ENCODE data around the gene FOXF1. TPM values are rescaled to one million over a fixed set of nuclear protein-coding genes. Genes with fewer than 3 reads are reported as not detected.

FOXF1 gene
- total RNA-seq, 8 experiments from 2014 or later = 0.05 to 0.71 (median 0.17) TPM; not detected in 3

GRCh38 chr16:86509759-86510464 lies 415 bp upstream of the FOXF1 start:
- in situ Hi-C loops (cut with MboI; ENCODE audit: low pct_unique_long_range_greater_than_20kb in 2 of 9, low sequenced_read_pairs in 9 of 9, unreplicated experiment in 9 of 9) = loop anchor here (10.0 to 25.0 kb wide), 6 partner anchors 173 to 698 kb away; no protein-coding TSS in a partner anchor
- 1% methylated on average over 18 of the region's 84 CpGs; no CpG with 5 or more reads in 9 of the 10 experiments for WGBS, 10 experiments
- H3K4me1 ChIP-seq (replicated peaks in 1 of 2) = peaks cover 4 to 6% of the 10 kb centered on the region in 2 donors
- peak overlapping the region in 4 of 5 donors; percentile 24 to 40 (median 29) for H3K4me3 ChIP-seq
- no peak overlapping the region for H3K27ac ChIP-seq
- ATAC-seq (replicated peaks in 6 of 8) = peak in 7 of 8 experiments; percentile 9 to 79 (median 73)

DNA sequence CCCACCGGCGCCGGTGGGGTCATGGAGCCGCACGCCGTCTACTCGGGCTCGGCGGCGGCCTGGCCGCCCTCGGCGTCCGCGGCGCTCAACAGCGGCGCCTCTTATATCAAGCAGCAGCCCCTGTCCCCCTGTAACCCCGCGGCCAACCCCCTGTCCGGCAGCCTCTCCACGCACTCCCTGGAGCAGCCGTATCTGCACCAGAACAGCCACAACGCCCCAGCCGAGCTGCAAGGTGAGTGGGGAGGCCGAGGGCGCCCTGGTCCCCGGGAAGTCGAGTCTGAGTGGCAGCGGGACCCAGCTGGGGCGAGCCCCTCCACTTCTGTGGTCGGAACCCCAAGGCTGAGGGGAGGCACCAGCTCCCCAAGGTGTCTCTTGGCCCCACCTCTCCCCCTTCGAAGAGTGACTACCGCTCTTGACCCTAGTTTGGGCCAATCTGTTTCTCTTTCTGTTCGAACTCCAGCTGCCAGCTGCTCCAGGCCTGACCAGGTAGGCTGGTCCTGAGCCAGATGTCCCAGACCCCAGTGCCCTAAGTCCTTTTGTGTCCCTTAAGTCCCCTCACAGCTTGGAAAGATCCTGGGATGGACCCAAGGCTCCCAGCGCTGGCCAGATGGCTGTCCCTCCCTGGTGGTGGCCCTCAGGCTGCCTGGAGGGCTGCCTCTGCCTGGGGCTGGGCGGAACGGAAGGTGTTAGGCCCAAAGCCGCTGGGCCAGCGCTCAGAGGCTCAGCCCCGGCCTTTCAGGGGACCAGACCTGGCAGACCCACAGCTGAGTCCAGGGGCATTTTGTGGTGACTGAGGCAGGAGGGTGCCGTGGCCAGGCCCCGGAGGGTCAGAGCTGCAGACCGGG lies 1.2 kb downstream of the FOXF1 start:
- in situ Hi-C loops (cut with MboI; ENCODE audit: low pct_unique_long_range_greater_than_20kb in 2 of 9, low sequenced_read_pairs in 9 of 9, unreplicated experiment in 9 of 9) = loop anchor here (10.0 to 25.0 kb wide), 6 partner anchors 174 to 699 kb away; no protein-coding TSS in a partner anchor
- ATAC-seq (replicated peaks in 6 of 8) = no peak
- WGBS, 10 experiments = 20 to 47% (median 42%) methylated on average over 1 to 9 of the region's 44 CpGs; no CpG with 5 or more reads in 6 of the 10 experiments
- Histone ChIP-seq H3K4me1 (replicated peaks in 1 of 2) (peaks cover 2 to 4% of the 10 kb centered on the region in 2 donors), H3K4me3 (no peak overlapping the region), H3K27ac (no peak overlapping the region)

GRCh38 chr16:86512301-86512859 lies 2.1 kb downstream of the FOXF1 start:
- Histone ChIP-seq H3K4me3 (no peak overlapping the region), H3K27ac (no peak overlapping the region), H3K4me1 (replicated peaks in 1 of 2) (peaks cover 2 to 4% of the 10 kb centered on the region in 2 donors)
- in situ Hi-C loops (cut with MboI; ENCODE audit: low pct_unique_long_range_greater_than_20kb in 2 of 9, low sequenced_read_pairs in 9 of 9, unreplicated experiment in 9 of 9) = loop anchor here (10.0 to 25.0 kb wide), 6 partner anchors 175 to 700 kb away; no protein-coding TSS in a partner anchor
- WGBS, 10 experiments = 7 to 100% (median 20%) methylated on average over 1 to 14 of the region's 24 CpGs; no CpG with 5 or more reads in 5 of the 10 experiments
- no peak for ATAC-seq (replicated peaks in 6 of 8)

DNA sequence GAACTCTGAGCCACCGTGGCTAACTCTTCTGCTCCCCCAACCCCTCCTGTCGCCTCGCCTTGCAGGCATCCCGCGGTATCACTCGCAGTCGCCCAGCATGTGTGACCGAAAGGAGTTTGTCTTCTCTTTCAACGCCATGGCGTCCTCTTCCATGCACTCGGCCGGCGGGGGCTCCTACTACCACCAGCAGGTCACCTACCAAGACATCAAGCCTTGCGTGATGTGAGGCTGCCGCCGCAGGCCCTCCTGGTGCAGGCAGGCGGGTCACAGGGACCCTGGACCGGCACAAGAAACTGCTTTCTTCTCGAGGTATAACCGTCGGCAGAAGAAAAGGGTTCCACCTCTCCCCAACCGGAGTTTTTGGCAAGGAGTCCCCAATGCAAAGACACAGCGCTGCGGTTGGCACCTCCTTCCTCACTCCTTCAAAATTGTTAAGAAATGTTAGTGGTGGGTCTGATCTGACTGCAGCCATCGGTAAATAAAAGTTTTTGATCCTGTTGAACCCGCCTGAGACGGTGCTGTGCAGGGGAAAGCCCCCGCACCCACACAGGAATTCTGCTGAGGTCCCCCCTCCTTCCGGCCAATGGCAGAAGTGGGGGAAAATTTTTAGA lies 2.6 kb downstream of the FOXF1 start:
- no peak for ATAC-seq (replicated peaks in 6 of 8)

DNA sequence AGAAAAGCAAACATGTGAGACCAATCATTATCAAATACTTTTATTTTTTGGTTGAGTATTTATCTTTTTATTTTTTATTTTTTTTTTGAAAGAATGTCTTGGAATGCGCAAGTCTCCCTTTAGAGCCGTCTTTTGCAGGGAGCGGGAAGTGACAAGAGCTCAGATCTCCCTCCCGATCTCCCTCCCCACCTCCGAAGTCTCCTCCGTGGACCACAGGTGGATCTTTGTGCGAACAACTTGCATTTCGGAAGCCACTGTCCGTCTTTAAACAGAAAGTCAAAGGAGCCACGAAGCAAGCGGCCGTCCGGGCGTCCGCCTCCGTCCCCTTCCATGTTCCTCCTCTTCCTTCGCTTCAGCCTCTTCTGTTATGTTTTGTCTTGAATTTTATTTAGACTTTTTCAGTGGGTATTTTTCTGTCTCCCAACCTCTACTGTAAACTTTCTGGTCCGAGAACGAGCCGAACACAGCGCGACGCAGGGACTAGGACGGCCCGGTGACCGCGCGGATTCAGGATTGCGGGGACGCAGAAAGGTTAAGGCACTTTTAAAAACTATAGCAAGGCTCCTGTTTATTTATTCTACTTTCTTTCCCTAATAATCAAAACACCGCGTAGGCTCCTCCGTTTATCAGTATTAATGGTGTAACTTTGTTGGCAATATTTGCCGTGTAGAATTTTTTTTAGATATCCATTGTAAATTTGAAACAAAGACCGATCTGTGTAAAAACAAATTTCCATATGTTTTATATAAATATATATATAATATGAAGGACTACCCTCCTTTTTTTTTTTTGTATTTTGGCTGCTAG lies 3.3 kb downstream of the FOXF1 start:
- in situ Hi-C loops (cut with MboI; ENCODE audit: low pct_unique_long_range_greater_than_20kb in 2 of 9, low sequenced_read_pairs in 9 of 9, unreplicated experiment in 9 of 9) = loop anchor here (10.0 to 25.0 kb wide), 6 partner anchors 176 to 701 kb away; no protein-coding TSS in a partner anchor

More for the DNA sequence above, 2.6 kb downstream of the FOXF1 start:
- WGBS, 10 experiments = 14 to 88% (median 40%) methylated on average over 1 to 17 of the region's 29 CpGs; no CpG with 5 or more reads in 2 of the 10 experiments
- in situ Hi-C loops (cut with MboI; ENCODE audit: low pct_unique_long_range_greater_than_20kb in 2 of 9, low sequenced_read_pairs in 9 of 9, unreplicated experiment in 9 of 9) = loop anchor here (10.0 to 25.0 kb wide), 6 partner anchors 176 to 701 kb away; no protein-coding TSS in a partner anchor
- no peak overlapping the region for H3K27ac ChIP-seq
- H3K4me3 ChIP-seq = no peak overlapping the region
- peaks cover 2 to 4% of the 10 kb centered on the region in 2 donors for H3K4me1 ChIP-seq (replicated peaks in 1 of 2)

DNA sequence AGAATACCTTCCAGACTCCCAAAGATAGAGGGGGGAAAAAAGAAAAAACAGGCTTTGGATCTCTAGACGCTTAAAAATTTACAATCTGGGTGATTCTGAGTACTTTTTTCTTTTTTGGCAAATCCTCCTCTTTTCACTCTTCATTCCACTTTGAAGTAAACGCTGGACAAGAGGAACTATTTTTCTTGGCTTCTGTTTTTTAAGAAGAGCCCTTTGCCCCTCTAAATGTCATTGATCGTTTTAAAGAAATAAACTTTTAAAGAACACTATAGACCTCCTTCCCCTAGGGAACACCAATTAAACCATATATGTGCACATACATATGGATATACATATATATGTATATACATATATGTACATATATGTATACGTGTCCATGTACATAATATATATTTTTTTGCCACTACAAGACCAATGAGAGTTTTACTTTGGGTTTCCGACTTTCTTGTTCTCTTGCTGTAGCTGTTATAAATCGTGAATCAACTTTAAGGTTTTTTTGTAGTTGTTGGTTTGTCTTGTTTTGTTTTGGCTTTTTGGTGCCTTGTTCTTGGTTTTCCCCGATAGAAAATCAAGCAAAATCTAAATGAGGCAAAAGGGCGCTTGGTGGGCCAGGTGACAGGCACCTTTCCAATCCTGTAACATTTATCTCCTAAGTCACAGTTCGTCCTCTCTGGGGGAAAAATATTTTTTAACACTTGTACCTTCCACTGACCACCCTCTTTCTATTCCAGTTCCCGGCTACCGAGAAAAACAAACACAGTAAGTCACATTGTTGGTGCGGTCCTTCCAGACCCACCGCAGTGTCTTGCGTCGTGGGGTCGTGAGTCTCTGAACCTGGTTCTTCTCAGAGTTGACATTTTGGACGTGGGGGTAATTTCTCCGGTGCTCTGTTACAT lies 4.4 kb downstream of the FOXF1 start:
- Histone ChIP-seq H3K27ac (no peak overlapping the region), H3K4me3 (no peak overlapping the region), H3K4me1 (replicated peaks in 1 of 2) (peaks cover 0 to 2% of the 10 kb centered on the region in 2 donors)
- no peak for ATAC-seq (replicated peaks in 6 of 8)
- in situ Hi-C loops (cut with MboI; ENCODE audit: low pct_unique_long_range_greater_than_20kb in 2 of 9, low sequenced_read_pairs in 9 of 9, unreplicated experiment in 9 of 9) = loop anchor here (10.0 to 25.0 kb wide), 6 partner anchors 177 to 702 kb away; no protein-coding TSS in a partner anchor
- WGBS, 10 experiments = 3 to 74% (median 16%) methylated on average over 5 to 18 of the region's 18 CpGs

More for the DNA sequence above, 3.3 kb downstream of the FOXF1 start:
- Histone ChIP-seq H3K4me1 (replicated peaks in 1 of 2) (peaks cover 2 to 4% of the 10 kb centered on the region in 2 donors), H3K4me3 (no peak overlapping the region), H3K27ac (no peak overlapping the region)
- no peak for ATAC-seq (replicated peaks in 6 of 8)
- 5 to 92% (median 15%) methylated on average over 9 to 31 of the region's 35 CpGs for WGBS, 10 experiments

DNA sequence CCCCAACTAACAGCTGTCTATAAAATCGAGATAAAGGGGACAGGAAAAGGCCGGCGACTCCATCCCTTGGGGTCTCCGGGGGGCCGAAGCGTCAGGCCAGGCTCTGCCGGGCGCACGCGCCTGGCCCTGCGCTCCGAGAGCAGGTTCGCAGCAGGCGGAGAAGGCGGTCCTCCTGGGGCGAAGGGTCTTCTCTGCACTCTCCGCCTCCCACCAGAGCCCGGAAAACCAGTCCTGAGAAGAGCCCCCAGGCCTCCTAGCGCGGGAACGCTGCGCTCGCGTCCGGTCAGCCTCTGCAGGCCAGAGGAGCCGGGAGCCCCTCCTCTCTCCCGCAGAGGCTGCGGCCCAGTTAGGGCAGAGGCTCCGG lies 5.1 kb downstream of the FOXF1 start:
- 0 to 20% (median 2%) methylated on average over 1 to 13 of the region's 29 CpGs; no CpG with 5 or more reads in 5 of the 10 experiments for WGBS, 10 experiments
- Histone ChIP-seq H3K27ac (no peak overlapping the region), H3K4me1 (replicated peaks in 1 of 2) (peaks cover 0 to 2% of the 10 kb centered on the region in 2 donors), H3K4me3 (no peak overlapping the region)
- in situ Hi-C loops (cut with MboI; ENCODE audit: low pct_unique_long_range_greater_than_20kb in 2 of 9, low sequenced_read_pairs in 9 of 9, unreplicated experiment in 9 of 9) = loop anchor here (10.0 to 25.0 kb wide), 6 partner anchors 178 to 703 kb away; no protein-coding TSS in a partner anchor
- ATAC-seq (replicated peaks in 6 of 8) = peak in 1 of 8 experiments; percentile 2

- in situ Hi-C loops (cut with MboI; ENCODE audit: low pct_unique_long_range_greater_than_20kb in 2 of 9, low sequenced_read_pairs in 9 of 9, unreplicated experiment in 9 of 9) = loop anchor here (10.0 to 25.0 kb wide), 6 partner anchors 179 to 704 kb away; no protein-coding TSS in a partner anchor
- WGBS, 10 experiments = 0 to 37% (median 3%) methylated on average over 2 to 43 of the region's 64 CpGs; no CpG with 5 or more reads in 3 of the 10 experiments
- H3K4me3 ChIP-seq = peak overlapping the region in 1 of 5 donors; percentile 5
- peak in 1 of 8 experiments; percentile 5 for ATAC-seq (replicated peaks in 6 of 8)
- H3K27ac ChIP-seq = no peak overlapping the region
- H3K4me1 ChIP-seq (replicated peaks in 1 of 2) = peaks cover 0 to 2% of the 10 kb centered on the region in 2 donors
Observed at GRCh38 chr16:86515777-86516622, 5.7 kb downstream of the FOXF1 start.

- in situ Hi-C loops (cut with MboI; ENCODE audit: low pct_unique_long_range_greater_than_20kb in 2 of 9, low sequenced_read_pairs in 9 of 9, unreplicated experiment in 9 of 9) = loop anchor here (10.0 to 25.0 kb wide), 6 partner anchors 179 to 704 kb away; no protein-coding TSS in a partner anchor
- ATAC-seq (replicated peaks in 6 of 8) = no peak
- H3K4me3 ChIP-seq = no peak overlapping the region
Observed at GRCh38 chr16:86516623-86517003, 6.3 kb downstream of the FOXF1 start.

GRCh38 chr16:86517033-86517432 lies 6.7 kb downstream of the FOXF1 start:
- Histone ChIP-seq H3K27ac (no peak overlapping the region), H3K4me1 (replicated peaks in 1 of 2) (peaks cover 0 to 7% of the 10 kb centered on the region in 2 donors), H3K4me3 (no peak overlapping the region)
- ATAC-seq (replicated peaks in 6 of 8) = no peak
- WGBS, 10 experiments = 0 to 80% (median 38%) methylated on average over 1 to 5 of the region's 9 CpGs; no CpG with 5 or more reads in 7 of the 10 experiments
- in situ Hi-C loops (cut with MboI; ENCODE audit: low pct_unique_long_range_greater_than_20kb in 2 of 9, low sequenced_read_pairs in 9 of 9, unreplicated experiment in 9 of 9) = loop anchor here (10.0 to 25.0 kb wide), 6 partner anchors 180 to 705 kb away; no protein-coding TSS in a partner anchor

More at GRCh38 chr16:86516623-86517003, 6.3 kb downstream of the FOXF1 start:
- Histone ChIP-seq H3K27ac (no peak overlapping the region), H3K4me1 (replicated peaks in 1 of 2) (peaks cover 0 to 7% of the 10 kb centered on the region in 2 donors)
- WGBS, 10 experiments = 0 to 30% (median 10%) methylated on average over 1 to 14 of the region's 29 CpGs; no CpG with 5 or more reads in 5 of the 10 experiments
